ENCODE results near the gene GSTP1.

GRCh38 chr11:67617243-67617953 lies 33.8 kb downstream of the GSTP1 start:
- TF ChIP-seq POLR2A (IDR thresholded peaks at IDR 0.05) (no peak), CTCF (IDR thresholded peaks at IDR 0.05) (no peak)
